Parathyroid adenoma (tissue), 2 donors: ENCODE data around the gene TBX2.

Source experiments
- H2AFZ ChIP-seq: fragments of 300-600 bp; sonication (generic); one replicate; pipeline ENCODE4 v1.7.0; 2017; ENCODE audit warnings: antibody characterized with exemption, mild to moderate bottlenecking
- H3K27ac ChIP-seq: fragments of 300-600 bp; sonication (generic); one replicate; pipeline ENCODE4 v1.7.0; 2017
- H3K27me3 ChIP-seq: fragments of 300-600 bp; sonication (generic); one replicate; pipeline ENCODE4 v1.7.0; 2017; ENCODE audit warnings: low read length; ENCODE audit not compliant: control insufficient read depth, insufficient read depth
- H3K36me3 ChIP-seq: fragments of 300-600 bp; sonication (generic); one replicate; pipeline ENCODE4 v1.7.0; 2017; ENCODE audit warnings: low read length; ENCODE audit not compliant: control insufficient read depth, insufficient read depth
- H3K4me1 ChIP-seq: fragments of 300-600 bp; sonication (generic); one replicate; pipeline ENCODE4 v1.7.0; 2017; ENCODE audit warnings: control low read depth
- H3K4me2 ChIP-seq: fragments of 300-600 bp; sonication (generic); one replicate; pipeline ENCODE4 v1.7.0; 2017; ENCODE audit warnings: low read length
- H3K4me3 ChIP-seq: fragments of 300-600 bp; sonication (generic); one replicate; pipeline ENCODE4 v1.7.0; 2017; ENCODE audit warnings: low read depth, low read length
- H3K79me2 ChIP-seq: fragments of 300-600 bp; sonication (generic); one replicate; pipeline ENCODE4 v1.7.0; 2017; ENCODE audit warnings: control low read depth
- H3K9ac ChIP-seq: fragments of 300-600 bp; sonication (generic); one replicate; pipeline ENCODE4 v1.7.0; 2017; ENCODE audit warnings: mild to moderate bottlenecking
- H3K9me3 ChIP-seq: fragments of 300-600 bp; sonication (generic); one replicate; pipeline ENCODE4 v1.7.0; 2017; ENCODE audit warnings: low read length; ENCODE audit not compliant: control insufficient read depth
- CTCF ChIP-seq: fragments of 300-600 bp; sonication (generic); IDR thresholded peaks from one replicate; pipeline ENCODE4 v1.7.0; 2017; ENCODE audit warnings: antibody characterized with exemption, mild to moderate bottlenecking
- donor health status: primary hyperparathyroidism.

Gene TBX2

GRCh38 chr17:61397086-61397842 is 2.4 kb upstream of the TBX2 start:
- Histone ChIP-seq H3K27ac (no peak overlapping the region), H3K79me2 (no peaks in the 10 kb centered on the region), H3K4me3 (peak overlapping the region; percentile 13), H3K9ac (no peak overlapping the region), H3K4me2 (peak overlapping the region; percentile 58), H3K4me1 (peaks cover 2% of the 10 kb centered on the region), H3K36me3 (no peaks in the 10 kb centered on the region), H2AFZ (no peak overlapping the region), H3K9me3 (no peaks in the 10 kb centered on the region), H3K27me3 (peaks cover 28% of the 10 kb centered on the region)
- TF ChIP-seq CTCF, result no peak

- Histone ChIP-seq H3K4me3 (peak overlapping the region; percentile 37), H3K79me2 (no peaks in the 10 kb centered on the region), H3K36me3 (no peaks in the 10 kb centered on the region), H3K9ac (no peak overlapping the region), H3K9me3 (no peaks in the 10 kb centered on the region), H2AFZ (peak overlapping the region; percentile 22), H3K4me1 (peaks cover 2% of the 10 kb centered on the region), H3K4me2 (peak overlapping the region; percentile 58), H3K27me3 (peaks cover 28% of the 10 kb centered on the region), H3K27ac (no peak overlapping the region)
- no peak for TF ChIP-seq CTCF
Measured at GRCh38 chr17:61398721-61399130, 917 bp upstream of the TBX2 start.

- Histone ChIP-seq H3K9ac (no peak overlapping the region), H3K79me2 (no peaks in the 10 kb centered on the region)
Measured at GRCh38 chr17:61400066-61400716, 548 bp downstream of the TBX2 start.

GRCh38 chr17:61400717-61401388 is 1.2 kb downstream of the TBX2 start:
- Histone ChIP-seq H3K4me1 (peaks cover 5% of the 10 kb centered on the region), H3K9me3 (no peaks in the 10 kb centered on the region), H3K4me2 (peak overlapping the region; percentile 47), H3K27ac (peak overlapping the region; percentile 36), H3K36me3 (no peaks in the 10 kb centered on the region), H2AFZ (no peak overlapping the region), H3K27me3 (peaks cover 35% of the 10 kb centered on the region), H3K4me3 (peak overlapping the region; percentile 23), H3K9ac (no peak overlapping the region), H3K79me2 (no peaks in the 10 kb centered on the region)
- no peak for TF ChIP-seq CTCF

More at GRCh38 chr17:61400066-61400716, 548 bp downstream of the TBX2 start:
- peaks cover 35% of the 10 kb centered on the region for H3K27me3 ChIP-seq
- no peak overlapping the region for H3K27ac ChIP-seq
- no peaks in the 10 kb centered on the region for H3K36me3 ChIP-seq
- H3K9me3 ChIP-seq, result no peaks in the 10 kb centered on the region
- H2AFZ ChIP-seq, result no peak overlapping the region
- H3K4me2 ChIP-seq, result peak overlapping the region; percentile 47
- TF ChIP-seq CTCF, result no peak
- H3K4me3 ChIP-seq, result peak overlapping the region; percentile 23
- H3K4me1 ChIP-seq, result peaks cover 4% of the 10 kb centered on the region
